Osteoblast (primary cell): ENCODE results near the gene GPATCH4. TPM values are rescaled to one million over a fixed set of nuclear protein-coding genes. Genes with fewer than 3 reads are reported as not detected.
A peak's percentile ranks its signal among the peaks of the same experiment; 100 is the strongest.

ENCODE experiments used
- DNase-seq: peaks from one replicate; pipeline ENCODE4 v3.0.0; 2011; ENCODE audit warnings: low spot score, mixed read lengths; ENCODE audit not compliant: insufficient read length; ENCODE audit errors: missing footprints
- H2AFZ ChIP-seq: 2 replicates; pipeline ENCODE4 v1.6.0; 2011; ENCODE audit warnings: mild to moderate bottlenecking, low read length
- H3K27ac ChIP-seq: 2 replicates; pipeline ENCODE4 v1.5.1; 2011; ENCODE audit warnings: mild to moderate bottlenecking, low read depth, low read length, moderate library complexity
- H3K27me3 ChIP-seq: 2 replicates; pipeline ENCODE4 v1.6.0; 2012; ENCODE audit warnings: mild to moderate bottlenecking, control low read depth, inconsistent platforms, low read length, moderate library complexity; ENCODE audit not compliant: insufficient read depth
- H3K36me3 ChIP-seq: 2 replicates; pipeline ENCODE4 v1.5.1; 2011; ENCODE audit warnings: mild to moderate bottlenecking, low read length, control low read depth, moderate library complexity; ENCODE audit not compliant: insufficient read depth
- H3K4me1 ChIP-seq: 2 replicates; pipeline ENCODE4 v1.5.1; 2011; ENCODE audit warnings: mild to moderate bottlenecking, low read length, control low read depth, moderate library complexity; ENCODE audit not compliant: insufficient read depth
- H3K4me2 ChIP-seq: 2 replicates; pipeline ENCODE4 v1.6.0; 2011; ENCODE audit warnings: mild to moderate bottlenecking, low read length; ENCODE audit not compliant: insufficient read depth
- H3K4me3 ChIP-seq: fragments of 200-600 bp; sonication (generic); 3 replicates; pipeline ENCODE4 v1.5.1; 2012; ENCODE audit warnings: mild to moderate bottlenecking, low read length, inconsistent platforms; ENCODE audit not compliant: insufficient read depth
- H3K79me2 ChIP-seq: 2 replicates; pipeline ENCODE4 v1.6.0; 2012; ENCODE audit warnings: mild to moderate bottlenecking, low read length, control low read depth, inconsistent platforms; ENCODE audit not compliant: insufficient read depth
- H3K9me3 ChIP-seq: 2 replicates; pipeline ENCODE4 v1.5.1; 2011; ENCODE audit warnings: low read depth, low read length, control low read depth
- H4K20me1 ChIP-seq: 2 replicates; pipeline ENCODE4 v1.6.0; 2012; ENCODE audit warnings: mild to moderate bottlenecking, low read length, control low read depth; ENCODE audit not compliant: insufficient read depth
- total RNA-seq: library from RNA; depleted of rRNA; stranded (reverse); fragments of >200 nt; gene quantifications from 2 replicates; pipeline ENCODE4 v1.2.3, GENCODE V29; 2012
- TF ChIP-seq, protein P1 (sequence below): IDR thresholded peaks from 2 replicates; pipeline ENCODE4 v1.5.1; 2011; ENCODE audit warnings: mild to moderate bottlenecking, low read depth, low read length, moderate library complexity; ENCODE audit errors: extremely low read depth

Gene GPATCH4
- total RNA-seq, 1 donor, result 8.0 TPM

DNA sequence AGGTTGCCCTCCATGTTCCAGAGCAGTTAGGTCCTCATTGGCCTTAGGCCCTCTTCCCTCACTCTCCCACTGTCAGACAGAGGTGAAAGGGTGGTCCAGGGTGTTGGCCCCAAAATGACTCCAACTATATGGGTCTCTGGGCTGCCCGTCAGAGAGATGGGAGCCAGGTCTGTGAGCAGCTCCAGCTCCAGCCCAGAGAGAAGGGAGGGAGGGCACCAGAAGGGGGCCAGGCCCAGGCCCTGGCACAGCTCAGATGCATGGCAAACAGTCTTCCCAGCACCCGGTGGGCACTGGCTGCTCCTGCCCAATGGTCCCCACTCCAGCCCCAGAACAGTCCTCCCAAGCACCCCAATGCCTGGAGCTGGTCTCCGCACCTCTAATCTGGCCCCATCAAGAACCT, 42.9 kb upstream of the GPATCH4 start:
- H3K4me1 ChIP-seq, result no peaks in the 10 kb centered on the region
- TF ChIP-seq, protein P1, sequence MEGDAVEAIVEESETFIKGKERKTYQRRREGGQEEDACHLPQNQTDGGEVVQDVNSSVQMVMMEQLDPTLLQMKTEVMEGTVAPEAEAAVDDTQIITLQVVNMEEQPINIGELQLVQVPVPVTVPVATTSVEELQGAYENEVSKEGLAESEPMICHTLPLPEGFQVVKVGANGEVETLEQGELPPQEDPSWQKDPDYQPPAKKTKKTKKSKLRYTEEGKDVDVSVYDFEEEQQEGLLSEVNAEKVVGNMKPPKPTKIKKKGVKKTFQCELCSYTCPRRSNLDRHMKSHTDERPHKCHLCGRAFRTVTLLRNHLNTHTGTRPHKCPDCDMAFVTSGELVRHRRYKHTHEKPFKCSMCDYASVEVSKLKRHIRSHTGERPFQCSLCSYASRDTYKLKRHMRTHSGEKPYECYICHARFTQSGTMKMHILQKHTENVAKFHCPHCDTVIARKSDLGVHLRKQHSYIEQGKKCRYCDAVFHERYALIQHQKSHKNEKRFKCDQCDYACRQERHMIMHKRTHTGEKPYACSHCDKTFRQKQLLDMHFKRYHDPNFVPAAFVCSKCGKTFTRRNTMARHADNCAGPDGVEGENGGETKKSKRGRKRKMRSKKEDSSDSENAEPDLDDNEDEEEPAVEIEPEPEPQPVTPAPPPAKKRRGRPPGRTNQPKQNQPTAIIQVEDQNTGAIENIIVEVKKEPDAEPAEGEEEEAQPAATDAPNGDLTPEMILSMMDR, result no peak
- peak; percentile 39 for DNase-seq
- H3K79me2 ChIP-seq, result no peaks in the 10 kb centered on the region
- H3K27ac ChIP-seq, result no peak overlapping the region
- H3K36me3 ChIP-seq, result no peaks in the 10 kb centered on the region
- no peaks in the 10 kb centered on the region for H4K20me1 ChIP-seq
- H3K27me3 ChIP-seq, result peaks cover 93% of the 10 kb centered on the region
- no peak overlapping the region for H3K4me3 ChIP-seq
- H3K4me2 ChIP-seq, result no peak overlapping the region
- H3K9me3 ChIP-seq, result no peaks in the 10 kb centered on the region
- H2AFZ ChIP-seq, result no peak overlapping the region

DNA sequence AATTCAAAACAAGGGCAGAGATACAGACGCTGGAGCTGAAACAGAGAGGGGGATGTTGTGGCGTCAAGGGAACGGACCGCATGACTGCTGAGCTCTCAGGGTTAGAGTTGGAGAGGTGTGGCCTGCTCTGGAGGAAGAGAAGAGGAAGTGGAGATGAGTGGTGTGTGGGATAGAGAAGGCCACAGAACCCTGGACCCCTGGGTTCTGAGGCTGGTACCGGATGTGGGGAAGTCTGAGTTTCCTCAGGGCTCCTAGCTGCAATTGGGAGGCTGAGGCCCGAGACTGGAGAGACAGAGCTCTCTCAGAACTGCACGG, 42.5 kb upstream of the GPATCH4 start:
- Histone ChIP-seq H3K9me3 (no peaks in the 10 kb centered on the region), H3K27ac (no peak overlapping the region), H3K79me2 (no peaks in the 10 kb centered on the region), H3K4me2 (no peak overlapping the region), H3K36me3 (no peaks in the 10 kb centered on the region), H3K27me3 (peaks cover 96% of the 10 kb centered on the region), H3K4me3 (no peak overlapping the region), H3K4me1 (no peaks in the 10 kb centered on the region), H2AFZ (no peak overlapping the region), H4K20me1 (no peaks in the 10 kb centered on the region)
- peak; percentile 69 for DNase-seq
- TF ChIP-seq, protein P1, result no peak

DNA sequence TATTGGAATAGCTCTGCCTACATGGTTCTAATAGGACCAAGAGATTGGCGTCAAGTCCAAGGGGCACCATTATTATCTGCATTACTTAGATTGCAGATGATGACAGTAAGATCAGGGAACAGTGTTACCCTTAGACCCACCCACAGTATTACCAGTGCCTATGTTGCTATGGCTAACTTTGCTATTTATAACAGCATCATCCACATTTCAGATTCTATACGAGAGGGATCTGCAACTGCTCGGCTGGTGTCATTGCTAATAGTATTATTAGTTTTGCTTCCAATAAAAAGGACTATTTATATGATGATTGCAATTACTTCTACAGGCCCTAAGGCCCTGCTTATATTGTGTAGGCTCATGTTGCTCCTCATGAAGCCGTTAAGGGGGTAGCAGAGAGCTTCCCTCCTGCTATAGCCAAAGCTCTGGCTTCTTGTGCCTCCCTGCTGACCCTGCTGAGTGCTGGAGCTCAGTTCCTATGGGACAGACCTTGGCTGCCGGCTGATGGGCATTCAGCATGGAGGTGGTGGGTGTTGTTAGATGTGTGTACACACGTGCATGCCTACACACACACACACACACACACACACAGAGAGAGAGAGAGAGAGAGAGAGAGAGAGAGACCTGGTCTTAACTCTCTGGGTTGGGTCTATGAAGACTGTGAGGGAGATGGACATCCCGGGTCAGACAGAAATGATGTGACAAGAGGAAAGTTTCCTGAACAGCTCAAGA, 41.9 kb upstream of the GPATCH4 start:
- TF ChIP-seq, protein P1, result no peak
- Histone ChIP-seq H3K27me3 (peaks cover 96% of the 10 kb centered on the region), H2AFZ (no peak overlapping the region), H3K36me3 (no peaks in the 10 kb centered on the region), H4K20me1 (no peaks in the 10 kb centered on the region), H3K4me3 (no peak overlapping the region), H3K9me3 (no peaks in the 10 kb centered on the region), H3K79me2 (no peaks in the 10 kb centered on the region), H3K4me2 (no peak overlapping the region), H3K4me1 (no peaks in the 10 kb centered on the region), H3K27ac (no peak overlapping the region)
- peak; percentile 66 for DNase-seq

DNA sequence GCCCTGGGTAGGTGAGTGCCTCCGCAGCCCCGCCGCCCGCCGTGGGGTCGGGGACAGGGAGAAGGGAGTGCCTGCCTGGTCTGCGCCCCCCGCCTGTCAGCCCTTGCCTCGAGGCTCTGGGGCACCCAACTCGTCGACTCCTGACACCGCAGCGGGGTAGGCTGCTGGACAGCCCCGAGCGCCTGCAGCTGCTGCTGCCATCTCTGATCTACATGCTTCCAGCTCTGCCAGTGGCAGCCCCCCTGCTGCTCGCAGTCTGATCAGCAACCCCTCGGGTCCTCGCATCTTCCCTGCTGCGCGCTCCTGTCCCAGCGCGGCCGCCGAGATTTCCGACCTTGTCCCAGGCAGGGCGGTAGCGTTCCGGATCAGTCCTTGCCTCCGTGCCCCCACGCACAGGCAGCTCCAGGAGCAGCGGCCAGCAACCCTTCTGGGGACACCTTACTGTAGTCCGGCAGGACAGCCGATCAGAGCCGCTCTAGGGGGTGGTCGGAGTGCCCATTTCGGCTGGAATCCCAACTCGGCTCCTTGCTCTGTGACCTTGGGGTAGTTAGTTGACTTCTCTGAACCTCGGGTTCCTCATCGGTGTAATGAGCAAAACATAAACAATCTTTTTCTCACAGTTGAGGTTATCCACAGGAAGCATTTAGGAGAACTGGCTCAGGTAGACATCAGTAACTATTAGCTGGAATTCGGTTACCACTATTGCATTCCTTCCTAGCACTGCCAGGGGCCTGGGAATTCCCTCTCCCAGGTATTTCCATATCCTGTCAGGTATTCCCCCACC, 41.2 kb upstream of the GPATCH4 start:
- Histone ChIP-seq H3K4me1 (no peaks in the 10 kb centered on the region), H3K4me2 (no peak overlapping the region), H3K9me3 (no peaks in the 10 kb centered on the region), H3K27me3 (peaks cover 98% of the 10 kb centered on the region), H3K27ac (no peak overlapping the region), H3K4me3 (no peak overlapping the region), H4K20me1 (no peaks in the 10 kb centered on the region), H2AFZ (no peak overlapping the region), H3K79me2 (no peaks in the 10 kb centered on the region), H3K36me3 (no peaks in the 10 kb centered on the region)
- TF ChIP-seq, protein P1, result no peak
- peak; percentile 81 for DNase-seq
